H1 (cell line): Measurements from ENCODE around the gene MAMSTR.

Experiments used
- ATF3 ChIP-seq: IDR thresholded peaks from 2 replicates; pipeline ENCODE4 v1.6.1; 2011; ENCODE audit warnings: low read depth, mild to moderate bottlenecking, low read length; ENCODE audit not compliant: insufficient read depth
- CTCF ChIP-seq, 3 experiments: IDR thresholded peaks; 1 replicate in 2 of 3; 2 replicates in 1 of 3; pipeline versions ENCODE4 v1.5.1 to v1.6.1; 2011; ENCODE audit warnings: low read length in 3 of 3, mild to moderate bottlenecking in 3 of 3, inconsistent platforms in 2 of 3, low read depth in 1 of 3, moderate library complexity in 1 of 3; ENCODE audit not compliant: insufficient read depth in 1 of 3; ENCODE audit errors: control extremely low read depth in 1 of 3
- EP300 ChIP-seq, 2 experiments: IDR thresholded peaks; 1 replicate in 1 of 2; 2 replicates in 1 of 2; pipeline ENCODE4 v1.6.1; 2011 to 2012; ENCODE audit warnings: low read depth in 2 of 2, low read length in 2 of 2, mild to moderate bottlenecking in 2 of 2, borderline replicate concordance in 1 of 2, inconsistent platforms in 1 of 2, moderate library complexity in 1 of 2
- POLR2A ChIP-seq, 2 experiments: IDR thresholded peaks; 1 replicate in 1 of 2; 2 replicates in 1 of 2; pipeline ENCODE4 v1.6.1; 2011; ENCODE audit warnings: low read depth in 2 of 2, low read length in 2 of 2, mild to moderate bottlenecking in 2 of 2; ENCODE audit errors: control extremely low read depth in 1 of 2
- RAD21 ChIP-seq, 2 experiments: IDR thresholded peaks in 1 of 2; conservative IDR thresholded peaks in 1 of 2; 2 replicates each; pipeline ENCODE4 v1.6.1; 2011; ENCODE audit warnings: low read depth in 2 of 2, low read length in 2 of 2, improper control_type of control experiment in 1 of 2, inconsistent platforms in 1 of 2, mild to moderate bottlenecking in 1 of 2, moderate library complexity in 1 of 2
- RNF2 ChIP-seq: fragments of 200-900, 300-1000 bp; sonication (generic); IDR thresholded peaks from 2 replicates; pipeline ENCODE4 v1.7.1; 2016; ENCODE audit warnings: borderline replicate concordance, low read depth, mild to moderate bottlenecking, antibody characterized with exemption, low read length; ENCODE audit not compliant: poor library complexity, severe bottlenecking; ENCODE audit errors: missing control alignments
- SAP30 ChIP-seq: fragments of 300-600 bp; sonication (generic); IDR thresholded peaks from 2 replicates; pipeline ENCODE4 v1.7.1; 2012; ENCODE audit warnings: low read length, moderate library complexity, mild to moderate bottlenecking, inconsistent platforms; ENCODE audit not compliant: insufficient read depth, insufficient replicate concordance
- TBP ChIP-seq: IDR thresholded peaks from 2 replicates; pipeline ENCODE4 v1.6.1; 2011; ENCODE audit warnings: low read depth, low read length, improper control_type of control experiment

- TF ChIP-seq RNF2 (no peak), CTCF (IDR thresholded peaks at IDR 0.05; ENCODE audit: control extremely low read depth in 1 of 3, insufficient read depth in 1 of 3, low read depth in 1 of 3, low read length in 3 of 3) (no peak), EP300 (IDR thresholded peaks at IDR 0.05; ENCODE audit: borderline replicate concordance in 1 of 2, low read depth in 2 of 2, low read length in 2 of 2) (no peak), RAD21 (IDR thresholded peaks at IDR 0.05 in 1 of 2, conservative IDR thresholded peaks at IDR 0.05 in 1 of 2; ENCODE audit: low read depth in 2 of 2, low read length in 2 of 2) (no peak), TBP (no peak), POLR2A (IDR thresholded peaks at IDR 0.05; ENCODE audit: control extremely low read depth in 1 of 2, low read depth in 2 of 2, low read length in 2 of 2) (no peak), ATF3 (no peak), SAP30 (no peak)
These were observed 32.4 kb upstream of the MAMSTR start for GRCh38 chr19:48751845-48752495.
